Tibial nerve (tissue), 4 donors: Measurements from ENCODE around the gene OCRL.

ENCODE experiments used
- CTCF ChIP-seq, 5 experiments: fragments of 200-600 bp in 3 of 5; fragments of 450-650 bp in 2 of 5; sonication (generic) in 3 of 5; IDR thresholded peaks; one replicate each; pipeline ENCODE4 v1.5.1; 2016 to 2019; ENCODE audit warnings: antibody characterized with exemption in 5 of 5, mild to moderate bottlenecking in 3 of 5, moderate library complexity in 2 of 5
- EP300 ChIP-seq, 2 donors: sonication (generic); formaldehyde crosslinking; IDR thresholded peaks; one replicate each; pipeline ENCODE4 v1.6.1; 2017; ENCODE audit warnings: antibody characterized with exemption in 2 of 2, mild to moderate bottlenecking in 1 of 2
- POLR2A ChIP-seq, 2 donors: fragments of 450-650 bp; IDR thresholded peaks; one replicate each; pipeline ENCODE4 v1.6.1; 2017; ENCODE audit warnings: antibody characterized with exemption in 2 of 2, mild to moderate bottlenecking in 2 of 2, moderate library complexity in 2 of 2

GRCh38 chrX:129585691-129586090 lies 45.6 kb downstream of the OCRL start:
- TF ChIP-seq CTCF (IDR thresholded peaks at IDR 0.05): no peak
- no peak for TF ChIP-seq EP300 (IDR thresholded peaks at IDR 0.05)
- TF ChIP-seq POLR2A (IDR thresholded peaks at IDR 0.05): no peak
